ENCODE measurements around the gene PLXNA4.

GRCh38 chr7:132565885-132566284 is 10.4 kb downstream of the PLXNA4 start:
- TF ChIP-seq, protein P1, sequence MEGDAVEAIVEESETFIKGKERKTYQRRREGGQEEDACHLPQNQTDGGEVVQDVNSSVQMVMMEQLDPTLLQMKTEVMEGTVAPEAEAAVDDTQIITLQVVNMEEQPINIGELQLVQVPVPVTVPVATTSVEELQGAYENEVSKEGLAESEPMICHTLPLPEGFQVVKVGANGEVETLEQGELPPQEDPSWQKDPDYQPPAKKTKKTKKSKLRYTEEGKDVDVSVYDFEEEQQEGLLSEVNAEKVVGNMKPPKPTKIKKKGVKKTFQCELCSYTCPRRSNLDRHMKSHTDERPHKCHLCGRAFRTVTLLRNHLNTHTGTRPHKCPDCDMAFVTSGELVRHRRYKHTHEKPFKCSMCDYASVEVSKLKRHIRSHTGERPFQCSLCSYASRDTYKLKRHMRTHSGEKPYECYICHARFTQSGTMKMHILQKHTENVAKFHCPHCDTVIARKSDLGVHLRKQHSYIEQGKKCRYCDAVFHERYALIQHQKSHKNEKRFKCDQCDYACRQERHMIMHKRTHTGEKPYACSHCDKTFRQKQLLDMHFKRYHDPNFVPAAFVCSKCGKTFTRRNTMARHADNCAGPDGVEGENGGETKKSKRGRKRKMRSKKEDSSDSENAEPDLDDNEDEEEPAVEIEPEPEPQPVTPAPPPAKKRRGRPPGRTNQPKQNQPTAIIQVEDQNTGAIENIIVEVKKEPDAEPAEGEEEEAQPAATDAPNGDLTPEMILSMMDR (tag by site-specific recombination; IDR thresholded peaks at IDR 0.05): no peak
- TF ChIP-seq ZNF311 (tag by site-specific recombination; IDR thresholded peaks at IDR 0.05; ENCODE audit: borderline replicate concordance) (no peak), ZFP3 (tag by site-specific recombination; IDR thresholded peaks at IDR 0.05; ENCODE audit: low read depth) (no peak), ZNF394 (tag by site-specific recombination; IDR thresholded peaks at IDR 0.05; ENCODE audit: borderline replicate concordance) (no peak), ZNF221 (tag by site-specific recombination; IDR thresholded peaks at IDR 0.05; ENCODE audit: borderline replicate concordance) (no peak), ZNF433 (tag by site-specific recombination; IDR thresholded peaks at IDR 0.05; ENCODE audit: low read depth) (no peak), ZNF585B (tag by site-specific recombination; IDR thresholded peaks at IDR 0.05) (no peak), ZNF48 (tag by site-specific recombination; IDR thresholded peaks at IDR 0.05) (no peak), ZNF658 (tag by site-specific recombination; IDR thresholded peaks at IDR 0.05) (no peak), HOXA7 (CRISPR knock-in tag; IDR thresholded peaks at IDR 0.05; ENCODE audit: borderline replicate concordance) (no peak), ZNF571 (tag by site-specific recombination; IDR thresholded peaks at IDR 0.05) (no peak), SP2 (tag by site-specific recombination; IDR thresholded peaks at IDR 0.05) (no peak), ZNF146 (tag by site-specific recombination; IDR thresholded peaks at IDR 0.05) (no peak)
- TF ChIP-seq, protein P2, sequence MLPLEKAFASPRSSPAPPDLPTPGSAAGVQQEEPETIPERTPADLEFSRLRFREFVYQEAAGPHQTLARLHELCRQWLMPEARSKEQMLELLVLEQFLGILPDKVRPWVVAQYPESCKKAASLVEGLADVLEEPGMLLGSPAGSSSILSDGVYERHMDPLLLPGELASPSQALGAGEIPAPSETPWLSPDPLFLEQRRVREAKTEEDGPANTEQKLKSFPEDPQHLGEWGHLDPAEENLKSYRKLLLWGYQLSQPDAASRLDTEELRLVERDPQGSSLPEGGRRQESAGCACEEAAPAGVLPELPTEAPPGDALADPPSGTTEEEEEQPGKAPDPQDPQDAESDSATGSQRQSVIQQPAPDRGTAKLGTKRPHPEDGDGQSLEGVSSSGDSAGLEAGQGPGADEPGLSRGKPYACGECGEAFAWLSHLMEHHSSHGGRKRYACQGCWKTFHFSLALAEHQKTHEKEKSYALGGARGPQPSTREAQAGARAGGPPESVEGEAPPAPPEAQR (tag by site-specific recombination; IDR thresholded peaks at IDR 0.05): no peak

All from HEK293 (cell line).